CD4-positive, alpha-beta T cell treated with Interleukin-6 at 100 ng/mL for 8 hours (primary cell): ENCODE results near the gene LY6G5C.
"Not testable (repeated sequence)": the region's sequence is repeated elsewhere in the genome, so short reads cannot be mapped to it uniquely, and the experiment has no call there.

Experiments used
- DNase-seq: peaks from one replicate; pipeline ENCODE4 v3.0.0-alpha.2; 2020; ENCODE audit warnings: mixed read lengths, low spot score

LY6G5C gene

DNA sequence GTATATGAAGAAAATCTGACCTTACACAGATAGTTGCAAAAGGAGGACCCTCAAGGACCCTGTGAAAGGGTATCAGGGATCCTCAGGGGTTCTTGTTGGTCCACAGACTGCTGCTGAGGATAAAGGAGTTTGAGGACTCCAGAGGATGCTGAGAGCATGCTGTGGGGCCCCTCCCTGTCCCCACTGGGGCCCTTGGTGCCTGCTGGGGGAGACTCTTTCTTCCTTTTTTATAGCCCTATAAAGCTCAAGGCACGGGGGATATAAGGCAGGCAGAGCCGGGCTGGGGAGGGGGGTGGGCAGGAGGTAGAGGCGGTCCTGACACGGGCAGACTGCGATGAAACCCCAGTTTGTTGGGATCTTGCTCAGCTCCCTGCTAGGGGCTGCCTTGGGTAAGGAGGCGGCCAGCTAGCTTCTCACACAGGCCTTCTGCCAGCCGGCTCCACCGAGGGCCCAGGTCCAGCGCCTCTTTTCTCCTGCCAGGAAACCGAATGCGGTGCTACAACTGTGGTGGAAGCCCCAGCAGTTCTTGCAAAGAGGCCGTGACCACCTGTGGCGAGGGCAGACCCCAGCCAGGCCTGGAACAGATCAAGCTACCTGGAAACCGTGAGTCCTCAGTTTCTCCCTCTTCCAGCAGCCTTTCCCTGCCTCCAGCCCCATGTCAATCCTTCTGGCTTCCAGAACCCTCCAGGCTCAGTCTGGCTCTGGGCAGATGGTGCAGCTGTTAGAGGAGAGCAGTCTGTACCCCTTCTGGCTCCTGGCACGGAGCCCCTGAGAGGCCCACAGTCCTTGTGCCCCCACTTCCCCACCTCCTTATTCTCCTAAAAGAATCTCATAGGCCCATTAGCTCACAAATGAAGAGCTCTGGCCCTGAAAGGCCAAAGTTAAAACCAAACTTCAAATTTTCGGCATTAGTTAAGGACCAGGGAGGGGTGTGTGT lies 34.4 kb upstream of the LY6G5C start, which contains the start of gene LY6G6D:
Gene LY6G6D (plus strand): TSS at position 327 of the 937 bp plus-strand sequence. CDS start 8 bp downstream, at position 335.
- no peak for DNase-seq

- no peak for DNase-seq
Measured at GRCh38 chr6:31713991-31714684, 33.3 kb upstream of the LY6G5C start.

- no peak for DNase-seq
Measured at GRCh38 chr6:31713465-31713864, 32.6 kb upstream of the LY6G5C start.

DNA sequence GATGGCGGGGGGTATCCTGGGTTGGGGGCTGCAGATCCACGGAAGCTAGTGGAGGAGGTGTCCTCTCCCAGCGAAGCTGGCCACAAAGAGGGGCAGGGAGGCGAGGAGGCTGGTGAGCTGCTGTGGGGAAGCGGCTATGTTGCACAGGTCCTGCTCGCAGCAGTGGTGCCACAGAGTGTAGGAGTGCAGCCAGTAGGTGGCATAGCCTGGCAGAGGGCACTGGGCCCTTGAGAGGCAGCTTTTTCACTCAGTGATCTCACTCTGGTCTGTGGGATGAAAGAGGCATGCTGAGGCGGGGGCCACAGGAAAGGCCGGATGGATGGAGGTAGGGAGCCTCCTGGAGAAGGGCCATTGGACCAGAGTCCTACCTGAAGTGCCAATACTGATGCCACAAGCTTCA lies 31.4 kb upstream of the LY6G5C start:
- DNase-seq: no peak

DNA sequence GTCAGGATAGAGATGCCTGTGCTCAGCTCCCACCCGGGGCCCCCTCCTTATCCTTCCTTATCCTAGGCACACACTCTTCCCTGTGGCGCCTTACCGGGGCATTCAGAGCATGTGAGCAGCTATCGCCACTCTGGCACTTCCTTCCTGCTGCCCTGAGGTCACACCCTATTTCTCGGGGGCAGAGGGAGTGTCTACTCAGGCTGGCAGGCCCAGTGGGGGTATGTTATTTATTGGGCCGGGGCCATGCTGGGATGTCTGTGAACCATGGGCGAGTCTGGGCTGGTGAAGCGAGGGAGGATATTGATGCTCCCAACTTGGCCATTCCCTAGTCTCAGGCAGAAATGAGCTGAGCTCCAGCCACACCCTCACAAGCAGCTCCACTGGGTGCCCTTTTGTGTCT lies 30.4 kb upstream of the LY6G5C start:
- no peak for DNase-seq

- DNase-seq: no peak
Measured at GRCh38 chr6:31710523-31711219, 29.8 kb upstream of the LY6G5C start.

- DNase-seq: not testable (repeated sequence)
Measured at GRCh38 chr6:31709157-31709556, 28.3 kb upstream of the LY6G5C start.

DNA sequence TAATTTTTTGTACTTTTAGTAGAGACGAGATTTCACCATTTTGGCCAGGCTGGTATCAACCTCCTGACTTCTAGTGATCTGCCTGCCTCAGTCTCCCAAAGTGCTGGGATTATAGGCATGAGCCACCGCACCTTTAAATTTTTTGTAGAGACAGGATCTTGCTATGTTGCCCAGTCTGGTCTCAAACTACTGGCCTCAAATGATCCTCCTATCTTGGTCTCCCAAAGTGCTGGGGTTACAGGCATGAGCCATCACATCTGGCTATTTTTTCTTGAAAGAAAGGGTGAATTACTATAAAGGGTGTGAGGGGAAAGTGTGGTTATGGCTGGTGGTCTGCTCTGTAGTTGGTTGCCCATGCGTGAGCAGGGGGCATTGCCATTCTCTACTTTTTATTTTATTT lies 27.4 kb upstream of the LY6G5C start:
- no peak for DNase-seq

GRCh38 chr6:31707701-31708100 lies 26.8 kb upstream of the LY6G5C start:
- DNase-seq: no peak

DNA sequence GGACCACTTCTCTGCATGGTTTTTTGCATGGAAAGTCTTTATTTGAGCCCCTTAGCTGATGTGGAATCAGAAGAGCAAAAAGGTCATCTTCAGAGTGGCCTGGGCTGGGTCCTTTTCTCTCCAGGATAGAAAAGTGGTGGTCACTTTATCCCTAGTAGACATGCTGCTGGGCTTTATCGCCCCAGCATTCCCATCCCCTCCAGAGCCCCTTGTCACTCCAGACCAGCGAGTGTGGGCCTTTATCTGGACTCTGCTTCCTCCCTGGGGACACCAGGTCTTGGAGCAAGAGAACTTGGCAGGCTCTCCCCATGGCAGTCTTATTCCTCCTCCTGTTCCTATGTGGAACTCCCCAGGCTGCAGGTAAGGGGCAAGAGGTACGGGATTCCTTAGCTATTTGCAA lies 25.7 kb upstream of the LY6G5C start, which contains the start of gene LY6G6F:
Gene LY6G6F (plus strand): TSS at position 268 of the 400 bp plus-strand sequence. CDS start 41 bp downstream, at position 309.
- no peak for DNase-seq

- DNase-seq: no peak
Measured at GRCh38 chr6:31705931-31706330, 25.1 kb upstream of the LY6G5C start.

DNA sequence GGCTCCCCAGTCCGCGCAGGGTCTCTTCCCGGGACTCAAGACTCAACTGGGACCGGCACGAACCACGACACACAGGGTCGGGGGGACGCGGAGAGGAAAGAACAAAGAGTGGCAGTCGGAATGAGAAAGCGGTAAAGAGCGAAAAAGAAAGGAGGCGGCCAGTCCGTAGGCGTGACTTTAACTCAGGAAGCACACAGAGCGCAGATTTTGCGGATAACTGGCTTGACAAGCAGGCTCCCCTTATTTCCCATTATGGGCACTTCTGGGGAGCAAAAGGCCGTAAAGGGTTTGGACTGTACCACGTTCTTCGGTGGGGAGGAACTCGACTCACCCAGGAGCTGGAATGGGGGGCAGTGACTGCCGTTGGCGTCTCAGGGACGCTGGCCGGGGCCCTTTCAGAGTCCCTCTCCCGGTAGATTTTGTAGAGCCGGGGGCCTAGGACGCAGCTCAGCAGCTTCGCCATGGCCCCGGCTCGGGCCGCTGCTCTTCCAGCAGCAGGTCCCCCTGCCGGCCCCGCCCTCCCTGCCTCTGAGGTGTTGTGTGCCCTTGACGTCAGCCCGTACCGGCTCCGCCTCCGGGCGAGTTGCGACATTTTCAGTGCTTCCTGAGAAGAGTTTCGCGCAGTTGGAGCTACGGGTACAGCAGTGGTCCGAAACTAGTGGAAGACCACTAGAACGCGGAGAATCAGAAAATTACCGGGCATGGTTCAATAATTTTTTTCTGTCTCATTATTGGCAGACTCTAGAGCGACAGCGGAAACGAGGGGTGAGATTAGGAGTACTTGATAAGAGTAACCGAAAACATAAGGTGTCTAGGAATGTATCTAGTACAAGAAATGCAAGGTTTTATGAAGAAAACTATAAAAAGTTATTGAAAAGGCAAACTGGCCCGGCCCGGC lies 22.2 kb upstream of the LY6G5C start, which contains the start of gene ABHD16A:
Gene ABHD16A (minus strand): TSS at position 506 of the 898 bp plus-strand sequence. CDS start 43 bp downstream, at position 463.
- peak; percentile 98 for DNase-seq

GRCh38 chr6:31702405-31702818 lies 21.5 kb upstream of the LY6G5C start:
- DNase-seq: no peak

DNA sequence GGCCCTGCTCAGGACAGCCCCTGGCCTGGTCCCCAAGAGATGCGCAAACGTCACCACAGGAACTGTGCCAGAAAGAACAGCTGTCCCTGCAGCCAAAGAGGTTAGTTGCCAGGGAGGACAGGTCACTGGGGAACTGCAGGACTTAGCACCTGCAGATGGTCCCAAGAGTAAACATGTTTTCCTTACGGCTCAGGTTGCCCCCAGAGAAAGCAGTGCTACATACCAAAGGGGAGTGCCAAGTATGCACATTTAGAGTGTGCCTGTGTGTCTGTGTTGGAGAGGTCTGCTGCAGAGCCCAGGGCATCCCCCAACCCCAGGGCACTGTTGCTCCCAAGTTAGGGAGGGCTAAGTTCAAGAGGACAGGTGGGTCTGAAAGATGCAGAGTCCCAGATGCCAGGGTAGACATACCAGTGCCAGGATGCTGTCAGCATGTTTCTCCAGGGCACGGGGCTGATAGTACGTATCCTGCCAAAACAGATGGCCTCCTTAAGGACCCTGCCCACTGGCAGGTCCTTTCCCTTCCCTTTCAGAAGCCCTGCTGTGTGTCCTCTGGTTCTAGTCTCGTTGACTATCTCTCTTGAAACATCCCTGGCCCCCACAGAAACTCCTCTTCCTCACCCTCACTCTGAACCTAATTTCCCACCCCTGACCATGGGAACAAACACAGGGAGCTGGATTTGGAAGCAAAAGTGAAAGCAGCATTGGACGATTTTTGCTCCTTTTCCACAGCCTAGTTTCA lies 21.0 kb upstream of the LY6G5C start:
- no peak for DNase-seq

- no peak for DNase-seq
Measured at GRCh38 chr6:31700740-31701401, 20.0 kb upstream of the LY6G5C start.

GRCh38 chr6:31697555-31697954 lies 16.7 kb upstream of the LY6G5C start:
- DNase-seq: no peak

DNA sequence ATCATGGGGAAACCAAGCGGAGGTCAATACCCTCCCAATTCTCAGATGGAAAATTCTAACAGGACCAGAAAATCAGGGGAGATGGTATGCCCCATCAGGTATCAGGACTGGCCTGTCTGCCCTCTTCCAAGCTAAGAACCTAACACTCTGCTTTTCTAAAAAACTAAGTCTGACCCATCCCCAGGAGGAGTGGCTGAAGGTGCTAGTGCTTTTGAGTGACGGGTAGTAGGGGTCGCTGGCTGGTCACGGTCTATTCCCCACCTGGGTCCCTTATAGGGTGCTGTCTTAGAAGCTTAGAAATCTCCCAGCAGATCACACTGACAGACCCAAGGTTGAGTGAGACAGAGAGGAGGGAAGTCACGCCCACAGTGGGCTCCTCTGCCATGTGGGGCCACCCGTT lies 12.7 kb upstream of the LY6G5C start:
- no peak for DNase-seq

DNA sequence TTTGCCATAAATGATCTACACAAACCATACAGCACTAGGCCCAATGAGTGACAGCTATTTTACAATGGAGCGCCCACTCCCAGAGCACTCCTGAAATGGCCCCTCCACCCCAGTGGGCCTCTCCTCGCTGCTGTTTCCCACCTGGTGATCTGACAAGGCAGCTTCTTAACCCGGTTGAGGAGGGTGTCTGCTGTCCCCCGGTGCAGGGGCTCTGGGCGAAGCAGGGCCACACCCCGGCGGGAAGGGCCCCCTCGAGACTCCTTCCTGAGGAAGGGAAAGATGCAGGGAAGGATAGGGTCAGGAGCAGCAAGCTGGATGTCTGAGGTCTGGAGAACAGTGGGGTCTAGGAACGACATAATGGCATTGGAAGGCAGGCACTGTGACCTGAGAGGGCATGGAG lies 12.0 kb upstream of the LY6G5C start:
- DNase-seq: no peak

DNA sequence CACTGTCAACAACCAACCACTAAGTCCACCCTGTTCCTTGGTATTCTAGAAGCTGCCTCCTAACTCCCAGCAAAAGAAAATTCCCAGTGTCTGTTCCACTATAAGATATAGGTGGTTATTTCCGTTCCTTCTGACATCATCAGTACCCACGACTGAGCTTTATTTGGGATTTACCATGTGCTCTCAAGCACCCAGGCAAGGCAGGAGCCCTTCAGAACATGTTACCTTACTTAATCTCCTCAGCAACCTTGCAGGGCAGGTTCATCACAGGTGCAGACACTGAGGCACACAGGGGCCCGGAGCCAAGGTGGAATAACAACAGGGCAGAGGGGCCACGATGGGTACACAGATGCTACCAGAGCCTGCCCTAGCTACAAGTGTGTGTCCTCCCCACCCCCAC lies 11.5 kb upstream of the LY6G5C start:
- no peak for DNase-seq

DNA sequence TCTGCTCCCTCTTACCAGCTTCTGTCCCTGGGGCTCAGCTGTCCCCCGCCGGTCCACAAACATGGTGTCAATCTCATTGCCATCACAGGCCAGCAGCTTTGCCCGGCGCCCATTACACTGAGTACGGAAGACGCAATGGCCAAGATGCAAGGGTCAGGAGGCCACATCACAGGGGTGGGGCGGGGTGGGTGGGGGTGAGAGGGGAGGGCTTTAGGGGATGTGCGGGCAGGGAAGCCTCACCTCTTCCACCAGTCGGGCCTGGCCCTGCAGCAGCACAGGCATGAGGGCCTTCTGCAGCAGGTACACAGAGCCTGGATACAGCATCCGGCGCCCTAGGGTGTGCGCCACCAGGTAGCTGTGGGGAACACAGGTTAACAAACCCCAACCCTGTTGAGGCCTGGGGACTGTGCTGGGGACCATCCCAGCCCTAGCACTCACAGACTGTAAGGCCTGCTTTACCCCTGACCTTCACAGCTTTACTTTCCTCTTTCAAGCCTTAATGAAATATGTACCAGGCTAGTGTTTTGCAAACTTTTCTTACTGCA lies 10.8 kb upstream of the LY6G5C start:
- DNase-seq: no peak
